Ectodermal cell (in vitro differentiated cells): ENCODE results near the gene RBFOX2.

Source experiments
- H3K27ac ChIP-seq: 2 replicates; pipeline ENCODE4 v1.7.0; 2013; ENCODE audit warnings: mild to moderate bottlenecking, low read depth, low read length; ENCODE audit not compliant: insufficient read depth, poor library complexity, severe bottlenecking
- H3K27me3 ChIP-seq: 2 replicates; pipeline ENCODE4 v1.7.0; 2013; ENCODE audit warnings: mild to moderate bottlenecking, low read length; ENCODE audit not compliant: insufficient read depth, control insufficient read depth, poor library complexity, severe bottlenecking
- H3K36me3 ChIP-seq: one replicate; pipeline ENCODE4 v1.7.0; 2013; ENCODE audit warnings: low read length; ENCODE audit not compliant: control insufficient read depth, insufficient read depth
- H3K4me1 ChIP-seq: one replicate; pipeline ENCODE4 v1.7.0; 2013; ENCODE audit warnings: low read length; ENCODE audit not compliant: control insufficient read depth, insufficient read depth
- H3K4me3 ChIP-seq: 2 replicates; pipeline ENCODE4 v1.7.0; 2013; ENCODE audit warnings: low read depth, low read length, control low read depth; ENCODE audit not compliant: insufficient read depth
- H3K9me3 ChIP-seq: 2 replicates; pipeline ENCODE4 v1.7.0; 2013; ENCODE audit warnings: mild to moderate bottlenecking, low read length, moderate library complexity; ENCODE audit not compliant: control insufficient read depth
- WGBS, 2 experiments: methylation state at CpG; one replicate each; pipeline ENCODE4 v1.1.7; 2013; ENCODE audit warnings: missing lambda C conversion rate in 2 of 2; 5-methylcytosine and 5-hydroxymethylcytosine counted together

The RBFOX2 gene

DNA sequence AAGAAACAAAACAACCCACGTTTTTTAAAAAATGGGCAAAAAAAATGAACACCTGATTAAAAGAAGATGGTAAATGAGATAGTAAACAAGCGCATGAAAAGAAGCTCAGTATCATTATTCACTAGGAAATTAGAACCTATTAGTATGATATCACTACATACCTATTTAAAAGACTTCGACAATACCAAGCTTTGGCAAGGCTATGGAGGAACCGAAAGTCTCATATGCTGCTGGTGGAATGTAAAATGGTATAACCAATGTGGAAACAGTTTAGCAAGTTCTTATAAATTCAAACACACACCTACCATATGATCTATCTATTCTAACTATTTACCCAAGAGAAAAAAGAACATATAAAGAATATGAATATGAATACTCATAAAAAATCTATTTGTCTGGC, 167.2 kb downstream of the RBFOX2 start:
- no peaks in the 10 kb centered on the region for H3K36me3 ChIP-seq
- no CpG with 5 or more reads among the region's 4 CpGs for WGBS, 2 experiments
- H3K27me3 ChIP-seq: no peaks in the 10 kb centered on the region
- no peak overlapping the region for H3K27ac ChIP-seq
- peaks cover 22% of the 10 kb centered on the region for H3K4me1 ChIP-seq
- no peaks in the 10 kb centered on the region for H3K9me3 ChIP-seq
- H3K4me3 ChIP-seq: no peak overlapping the region

DNA sequence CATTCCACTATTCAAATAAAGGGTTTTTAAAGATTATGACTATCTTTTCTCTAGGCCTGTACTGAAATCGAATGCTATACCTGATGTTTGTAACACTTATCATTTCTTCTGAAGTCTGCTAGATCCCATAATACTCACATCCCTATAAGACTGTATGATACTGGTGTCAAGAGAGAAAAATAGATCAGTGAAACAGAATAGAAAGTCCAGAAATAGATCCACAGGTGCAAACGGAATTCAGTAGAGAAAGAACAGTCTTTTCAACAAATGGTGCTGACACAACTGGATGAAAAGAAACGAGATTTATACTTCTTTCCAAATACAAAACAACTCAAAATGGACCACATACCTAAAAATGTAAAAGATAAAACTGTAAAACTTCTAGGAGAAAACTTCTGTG, 167.8 kb downstream of the RBFOX2 start:
- WGBS, 2 experiments: 84 to 95% methylated on average over 3 of the region's 3 CpGs
- H3K9me3 ChIP-seq: no peaks in the 10 kb centered on the region
- peaks cover 19% of the 10 kb centered on the region for H3K4me1 ChIP-seq
- H3K36me3 ChIP-seq: no peaks in the 10 kb centered on the region
- no peak overlapping the region for H3K27ac ChIP-seq
- H3K4me3 ChIP-seq: no peak overlapping the region
- H3K27me3 ChIP-seq: no peaks in the 10 kb centered on the region

DNA sequence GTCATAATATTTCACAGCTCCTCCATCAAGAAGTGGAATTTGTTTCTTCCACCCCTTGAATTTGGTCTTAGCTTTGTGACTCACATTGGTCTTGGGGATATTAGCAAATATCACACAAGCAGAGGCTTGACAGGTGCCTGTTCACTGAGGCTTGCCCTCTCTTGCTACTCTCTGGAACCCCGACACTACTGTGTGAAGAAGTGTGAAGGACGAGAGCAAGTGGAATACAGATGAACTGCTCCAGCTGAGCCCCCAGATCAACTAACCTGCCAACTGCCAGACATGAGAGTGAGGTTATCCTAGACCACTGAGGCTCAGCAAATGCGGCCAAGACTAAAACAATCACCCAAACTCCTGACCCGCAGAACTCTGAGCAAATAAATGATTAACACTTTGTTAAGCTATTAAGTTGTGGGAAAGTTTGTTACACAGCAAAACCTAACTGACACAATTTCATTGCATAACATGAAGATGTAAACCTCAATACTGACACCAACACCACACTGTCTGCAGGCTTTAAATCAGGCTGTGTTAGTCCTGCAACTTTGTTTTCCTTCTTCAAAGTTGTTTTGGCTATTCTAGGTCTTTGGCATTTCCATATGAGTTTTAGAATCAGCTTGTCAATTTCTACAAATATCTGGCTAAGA, 168.4 kb downstream of the RBFOX2 start:
- Histone ChIP-seq H3K4me1 (peaks cover 14% of the 10 kb centered on the region), H3K27me3 (no peaks in the 10 kb centered on the region), H3K36me3 (no peaks in the 10 kb centered on the region), H3K9me3 (no peaks in the 10 kb centered on the region), H3K4me3 (no peak overlapping the region), H3K27ac (no peak overlapping the region)
- 90 to 91% methylated on average over 4 of the region's 4 CpGs for WGBS, 2 experiments

DNA sequence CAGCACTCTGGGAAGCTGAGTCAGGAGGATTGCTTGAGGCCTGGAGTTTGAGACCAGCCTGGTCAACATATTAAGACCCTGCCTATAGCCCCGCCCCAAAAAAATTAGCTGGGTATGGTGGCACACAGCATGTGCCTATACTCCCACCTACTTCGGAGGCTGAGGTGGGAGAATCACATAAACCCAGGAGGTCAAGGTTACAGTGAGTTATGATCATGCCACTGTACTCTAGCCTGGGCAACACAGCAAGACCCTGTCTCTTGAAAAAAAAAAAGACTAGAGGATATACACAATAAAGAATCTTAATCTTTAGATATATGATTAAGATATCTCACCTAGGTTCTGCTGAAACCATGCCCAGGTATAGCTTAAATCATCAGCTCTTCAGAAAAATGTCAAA, 174.3 kb downstream of the RBFOX2 start:
- 91 to 96% methylated on average over 2 of the region's 2 CpGs for WGBS, 2 experiments
- H3K4me3 ChIP-seq: no peak overlapping the region

DNA sequence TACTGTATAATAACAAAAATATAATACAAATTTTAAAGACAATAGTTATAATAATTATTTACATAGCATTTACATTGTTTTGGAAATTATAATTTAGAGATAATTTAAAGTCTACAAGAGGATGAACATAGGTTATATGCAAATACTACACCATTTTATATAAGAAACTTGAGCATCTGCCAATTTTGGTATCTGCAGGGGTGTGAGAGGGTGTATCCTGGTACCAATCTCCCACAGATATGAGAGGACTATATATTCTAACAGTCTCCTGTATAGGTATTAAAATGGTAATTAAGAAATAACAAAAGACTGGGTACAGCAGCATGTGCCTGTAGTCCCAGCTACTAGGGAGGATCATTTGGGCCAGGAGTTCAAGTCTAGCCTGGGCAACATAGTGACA, 176.5 kb downstream of the RBFOX2 start:
- no peak overlapping the region for H3K4me3 ChIP-seq

More for the DNA sequence above, 174.3 kb downstream of the RBFOX2 start:
- Histone ChIP-seq H3K9me3 (no peaks in the 10 kb centered on the region), H3K27ac (no peak overlapping the region), H3K27me3 (no peaks in the 10 kb centered on the region), H3K36me3 (no peaks in the 10 kb centered on the region), H3K4me1 (no peaks in the 10 kb centered on the region)

DNA sequence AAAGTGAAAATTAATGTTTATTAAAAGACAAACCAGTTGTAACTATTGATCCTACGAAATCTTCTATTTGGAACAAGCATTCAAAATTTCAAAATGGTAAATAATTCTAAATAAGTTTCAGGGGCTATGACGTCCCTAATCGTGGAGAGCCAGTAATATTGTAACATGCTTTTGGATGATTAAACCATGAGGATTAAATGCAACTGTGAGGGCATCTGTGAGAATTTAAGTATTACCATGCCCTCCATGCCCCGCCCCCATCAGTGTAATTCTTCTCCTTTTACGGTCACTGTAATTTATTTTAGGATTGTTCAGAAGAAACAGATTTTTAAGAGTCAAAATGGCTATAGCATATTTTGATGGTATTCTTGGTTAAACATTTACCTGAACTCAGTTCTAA, 177.8 kb downstream of the RBFOX2 start:
- Histone ChIP-seq H3K27ac (no peak overlapping the region), H3K4me1 (no peaks in the 10 kb centered on the region), H3K36me3 (no peaks in the 10 kb centered on the region), H3K27me3 (no peaks in the 10 kb centered on the region), H3K4me3 (no peak overlapping the region), H3K9me3 (no peaks in the 10 kb centered on the region)
- WGBS, 2 experiments: 94 to 95% methylated on average over 5 of the region's 5 CpGs

More for the DNA sequence above, 176.5 kb downstream of the RBFOX2 start:
- Histone ChIP-seq H3K27ac (no peak overlapping the region), H3K27me3 (no peaks in the 10 kb centered on the region), H3K4me1 (no peaks in the 10 kb centered on the region), H3K36me3 (no peaks in the 10 kb centered on the region), H3K9me3 (no peaks in the 10 kb centered on the region)

DNA sequence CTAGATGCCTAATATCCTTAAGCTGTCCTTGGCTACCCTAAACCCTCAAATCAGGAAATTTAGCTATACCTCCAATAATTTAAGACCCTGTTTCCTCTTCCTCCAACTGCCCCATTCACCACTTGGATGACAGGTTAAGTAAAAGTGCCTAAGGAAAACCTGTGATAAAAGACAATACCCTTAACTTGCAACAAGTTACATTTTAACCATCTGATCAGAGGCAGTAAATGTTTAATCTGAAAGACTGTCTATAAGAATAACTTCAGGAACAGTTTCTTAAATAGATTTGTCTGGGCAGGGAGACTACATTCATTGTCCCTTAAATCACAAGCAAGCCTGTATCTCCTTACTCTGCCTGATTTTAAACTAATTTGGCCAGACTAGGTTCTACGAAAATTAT, 181.8 kb downstream of the RBFOX2 start:
- no peak overlapping the region for H3K4me3 ChIP-seq
- WGBS, 2 experiments: 100% methylated on average over 1 of the region's 1 CpG
- H3K4me1 ChIP-seq: no peaks in the 10 kb centered on the region
- no peaks in the 10 kb centered on the region for H3K9me3 ChIP-seq
- H3K27me3 ChIP-seq: no peaks in the 10 kb centered on the region
- no peaks in the 10 kb centered on the region for H3K36me3 ChIP-seq
- H3K27ac ChIP-seq: no peak overlapping the region

DNA sequence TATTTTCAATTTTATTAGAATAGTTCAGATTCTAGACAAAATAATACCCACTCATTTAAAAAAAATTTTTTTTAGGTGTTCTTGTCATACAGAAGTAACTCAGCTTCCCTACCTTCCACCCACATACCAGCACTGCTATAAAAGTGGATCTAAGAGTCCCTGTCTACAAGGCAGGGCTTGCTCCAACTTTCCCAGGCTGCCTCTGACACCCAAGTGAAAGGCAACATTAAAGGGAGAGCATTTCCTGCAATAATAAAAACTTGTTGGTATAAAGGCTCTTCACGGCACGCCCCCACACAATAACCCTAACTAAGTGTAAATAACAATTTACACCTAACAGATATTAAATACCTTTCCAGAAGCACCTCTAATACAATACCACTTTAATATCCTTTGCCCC, 183.7 kb downstream of the RBFOX2 start:
- 90 to 97% methylated on average over 2 of the region's 2 CpGs for WGBS, 2 experiments

DNA sequence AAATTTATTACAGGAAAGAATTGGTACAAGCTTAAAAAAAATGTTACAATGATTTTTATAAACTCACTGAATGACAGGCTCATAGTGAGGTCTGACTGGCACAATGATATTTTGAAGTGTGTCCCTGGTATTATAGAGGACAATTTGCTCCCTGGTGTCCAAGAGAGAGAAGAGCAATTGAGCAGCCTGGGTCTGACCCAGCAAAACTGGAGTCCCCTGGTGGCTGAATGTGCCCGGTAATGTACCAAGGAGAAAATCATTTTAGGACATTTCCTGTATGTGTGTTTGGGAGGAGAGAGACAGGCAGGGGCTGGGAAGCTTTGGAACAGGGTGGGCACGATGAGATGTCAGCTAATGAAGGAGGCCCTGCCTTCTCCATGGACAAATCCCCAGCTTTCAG, 185.7 kb downstream of the RBFOX2 start:
- WGBS, 2 experiments: 56 to 63% methylated on average over 2 of the region's 2 CpGs

More for the DNA sequence above, 183.7 kb downstream of the RBFOX2 start:
- no peak overlapping the region for H3K27ac ChIP-seq
- H3K4me1 ChIP-seq: no peaks in the 10 kb centered on the region
- no peak overlapping the region for H3K4me3 ChIP-seq
- H3K36me3 ChIP-seq: no peaks in the 10 kb centered on the region
- no peaks in the 10 kb centered on the region for H3K27me3 ChIP-seq
- no peaks in the 10 kb centered on the region for H3K9me3 ChIP-seq

DNA sequence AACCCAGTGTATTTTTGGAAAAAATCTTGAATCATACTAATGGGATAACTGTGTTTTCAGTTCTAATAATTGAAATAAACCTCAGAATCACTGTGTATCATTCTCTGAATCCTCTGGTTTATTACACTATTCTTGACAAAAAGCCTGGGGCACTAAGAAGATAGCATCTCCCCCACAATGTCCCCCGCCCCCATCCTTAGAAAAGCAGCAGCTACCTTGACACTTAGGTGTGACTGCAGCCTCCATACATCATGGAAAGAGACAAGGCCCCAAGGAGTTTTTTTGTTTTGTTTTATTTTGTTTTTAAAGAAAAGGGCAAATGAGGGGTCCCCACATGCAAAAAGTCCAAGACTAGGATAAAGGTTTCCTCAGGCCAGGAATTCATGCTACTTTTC, 186.1 kb downstream of the RBFOX2 start:
- Histone ChIP-seq H3K27ac (peak overlapping the region; percentile 11), H3K4me1 (peaks cover 4% of the 10 kb centered on the region), H3K36me3 (no peaks in the 10 kb centered on the region), H3K27me3 (no peaks in the 10 kb centered on the region), H3K9me3 (no peaks in the 10 kb centered on the region), H3K4me3 (no peak overlapping the region)
- 82 to 88% methylated on average over 1 of the region's 1 CpG for WGBS, 2 experiments

More for the DNA sequence above, 185.7 kb downstream of the RBFOX2 start:
- Histone ChIP-seq H3K9me3 (no peaks in the 10 kb centered on the region), H3K27me3 (no peaks in the 10 kb centered on the region), H3K4me3 (no peak overlapping the region), H3K36me3 (no peaks in the 10 kb centered on the region), H3K27ac (peak overlapping the region; percentile 11), H3K4me1 (peaks cover 4% of the 10 kb centered on the region)
